ENCODE measurements around the gene KDM7A.

DNA sequence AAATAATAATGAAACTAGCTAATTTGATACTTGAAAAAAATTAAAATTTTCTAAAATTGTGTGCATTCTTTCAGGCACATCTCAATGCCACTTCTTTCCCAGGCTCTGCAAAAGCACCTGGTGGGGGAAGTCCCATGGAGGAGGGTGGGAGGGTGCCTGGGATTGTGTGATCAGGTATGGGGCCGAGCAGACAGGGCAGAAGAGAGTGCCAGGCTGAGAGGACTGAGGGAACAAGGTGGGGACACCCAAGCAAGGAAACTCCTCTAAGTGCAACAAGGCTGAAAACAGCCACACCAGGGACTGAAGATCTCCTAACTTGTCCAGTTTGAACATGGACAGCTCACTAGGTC is 127.8 kb downstream of the KDM7A start:
- TF ChIP-seq, protein P1, sequence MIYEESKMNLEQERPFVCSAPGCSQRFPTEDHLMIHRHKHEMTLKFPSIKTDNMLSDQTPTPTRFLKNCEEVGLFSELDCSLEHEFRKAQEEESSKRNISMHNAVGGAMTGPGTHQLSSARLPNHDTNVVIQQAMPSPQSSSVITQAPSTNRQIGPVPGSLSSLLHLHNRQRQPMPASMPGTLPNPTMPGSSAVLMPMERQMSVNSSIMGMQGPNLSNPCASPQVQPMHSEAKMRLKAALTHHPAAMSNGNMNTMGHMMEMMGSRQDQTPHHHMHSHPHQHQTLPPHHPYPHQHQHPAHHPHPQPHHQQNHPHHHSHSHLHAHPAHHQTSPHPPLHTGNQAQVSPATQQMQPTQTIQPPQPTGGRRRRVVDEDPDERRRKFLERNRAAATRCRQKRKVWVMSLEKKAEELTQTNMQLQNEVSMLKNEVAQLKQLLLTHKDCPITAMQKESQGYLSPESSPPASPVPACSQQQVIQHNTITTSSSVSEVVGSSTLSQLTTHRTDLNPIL (CRISPR knock-in tag; IDR thresholded peaks at IDR 0.05; ENCODE audit: low read depth) = no peak
- TF ChIP-seq, protein P2, sequence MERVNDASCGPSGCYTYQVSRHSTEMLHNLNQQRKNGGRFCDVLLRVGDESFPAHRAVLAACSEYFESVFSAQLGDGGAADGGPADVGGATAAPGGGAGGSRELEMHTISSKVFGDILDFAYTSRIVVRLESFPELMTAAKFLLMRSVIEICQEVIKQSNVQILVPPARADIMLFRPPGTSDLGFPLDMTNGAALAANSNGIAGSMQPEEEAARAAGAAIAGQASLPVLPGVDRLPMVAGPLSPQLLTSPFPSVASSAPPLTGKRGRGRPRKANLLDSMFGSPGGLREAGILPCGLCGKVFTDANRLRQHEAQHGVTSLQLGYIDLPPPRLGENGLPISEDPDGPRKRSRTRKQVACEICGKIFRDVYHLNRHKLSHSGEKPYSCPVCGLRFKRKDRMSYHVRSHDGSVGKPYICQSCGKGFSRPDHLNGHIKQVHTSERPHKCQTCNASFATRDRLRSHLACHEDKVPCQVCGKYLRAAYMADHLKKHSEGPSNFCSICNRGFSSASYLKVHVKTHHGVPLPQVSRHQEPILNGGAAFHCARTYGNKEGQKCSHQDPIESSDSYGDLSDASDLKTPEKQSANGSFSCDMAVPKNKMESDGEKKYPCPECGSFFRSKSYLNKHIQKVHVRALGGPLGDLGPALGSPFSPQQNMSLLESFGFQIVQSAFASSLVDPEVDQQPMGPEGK (CRISPR knock-in tag; IDR thresholded peaks at IDR 0.05; ENCODE audit: borderline replicate concordance) = no peak
- TF ChIP-seq ZC3H10 (CRISPR knock-in tag; IDR thresholded peaks at IDR 0.05) (no peak), ISL1 (CRISPR knock-in tag; IDR thresholded peaks at IDR 0.05) (no peak)

All from SK-N-SH treated with all-trans-retinoic acid at 6 μM for 48 hours (cell line).